GM10248 (cell line): ENCODE measurements around the gene SMIM5.

ENCODE experiments used
- CTCF ChIA-PET: fragments of 300-600 bp; sonication (Branson Sonifier 250); formaldehyde crosslinking; extraction: SDS; loops from one replicate; lab custom pipeline; 2021; ENCODE audit warnings: antibody characterized with exemption; lab: Yijun Ruan, JAX
- POLR2A ChIA-PET: fragments of 350-650 bp; sonication (Branson Sonifier 250); formaldehyde crosslinking; extraction: SDS; loops from one replicate; lab custom pipeline; 2020; ENCODE audit warnings: antibody characterized with exemption; lab: Yijun Ruan, JAX
- DNase-seq: peaks from one replicate; pipeline ENCODE4 v3.0.0; 2012; ENCODE audit errors: extremely low spot score
- CTCF ChIP-seq: IDR thresholded peaks from 2 replicates; pipeline ENCODE4 v1.5.1; 2012; ENCODE audit warnings: mild to moderate bottlenecking, low read depth; ENCODE audit errors: extremely low read depth, missing control alignments, control extremely low read depth

SMIM5 gene

GRCh38 chr17:75594499-75595283 lies 38.5 kb upstream of the SMIM5 start:
- no peak for DNase-seq
- CTCF ChIA-PET: interaction anchor here (3.6 kb wide), 1 partner anchor 158 kb away, joined by 15 read pairs; no protein-coding TSS in a partner anchor
- POLR2A ChIA-PET: interaction anchor here (0.5 kb wide), 1 partner anchor 18 kb away, joined by 8 read pairs; no protein-coding TSS in a partner anchor
- no peak for TF ChIP-seq CTCF

- no peak for DNase-seq
- ChIA-PET CTCF (interaction anchor here (3.6 to 10.3 kb wide), 2 partner anchors 153 to 158 kb away, joined by 15 to 165 read pairs; no protein-coding TSS in a partner anchor), POLR2A (no interaction called here)
- TF ChIP-seq CTCF: no peak
These were observed 37.8 kb upstream of the SMIM5 start for GRCh38 chr17:75595284-75595919.

- CTCF ChIA-PET: interaction anchor here (3.6 to 10.3 kb wide), 2 partner anchors 152 to 157 kb away, joined by 15 to 165 read pairs; no protein-coding TSS in a partner anchor
- no peak for DNase-seq
- POLR2A ChIA-PET: no interaction called here
- TF ChIP-seq CTCF: no peak
These were observed 37.3 kb upstream of the SMIM5 start for GRCh38 chr17:75595920-75596313.

- no peak for DNase-seq
- ChIA-PET CTCF (interaction anchor here (1.3 to 10.3 kb wide), 3 partner anchors 15 to 157 kb away, joined by 3 to 165 read pairs (median 15); no protein-coding TSS in a partner anchor), POLR2A (no interaction called here)
- TF ChIP-seq CTCF: no peak
These were observed 36.7 kb upstream of the SMIM5 start for GRCh38 chr17:75596320-75597087.

- CTCF ChIA-PET: interaction anchor here (0.5 to 10.3 kb wide), 55 partner anchors 9 to 254 kb away, joined by 3 to 165 read pairs (median 4); partner anchors contain the start of genes LLGL2, RECQL5, SMIM5 and TMEM94
- DNase-seq: peak; percentile 81
- TF ChIP-seq CTCF: peak; percentile 85
- POLR2A ChIA-PET: interaction anchor here (0.5 kb wide), 1 partner anchor 288 kb away, joined by 3 read pairs; no protein-coding TSS in a partner anchor
These were observed 31.9 kb upstream of the SMIM5 start for GRCh38 chr17:75601057-75601987.
